HepG2 (cell line): ENCODE data around the gene RPS6KC1. TPM values are rescaled to one million over a fixed set of nuclear protein-coding genes. Genes with fewer than 3 reads are reported as not detected.

Experiments
- ATAC-seq: fragments of 200-7000 bp; cut with Tn5 transposase; 3 replicates; pipeline ENCODE4 v1.9.1; 2020; ENCODE audit warnings: mild to moderate bottlenecking, moderate library complexity
- BruUV-seq: library from RNA; stranded (reverse); fragments of 400-500 nt; replicated peaks from 2 replicates; lab custom pipeline; 2021; lab: Mats Ljungman, UMichigan
- CTCF ChIA-PET: fragments of 300-600 bp; formaldehyde crosslinking; extraction: SDS; loops from one replicate; lab custom pipeline; 2021; ENCODE audit warnings: low total read pairs, inconsistent platforms, low intra/inter-chr PET ratio; lab: Yijun Ruan, JAX
- POLR2A ChIA-PET: fragments of 350-600 bp; sonication (Branson Sonifier 250); formaldehyde crosslinking; loops from one replicate; lab custom pipeline; 2020; ENCODE audit warnings: antibody characterized with exemption, inconsistent platforms; lab: Yijun Ruan, JAX
- DNase-seq: peaks from one replicate; pipeline ENCODE4 v3.0.0-alpha.2; 2015; ENCODE audit warnings: low spot score
- FAIRE-seq: peaks from 3 replicates; lab custom pipeline; 2011; peaks lifted over from hg19 to GRCh38; lab: Jason Lieb, UNC
- H2AFZ ChIP-seq: one replicate; pipeline ENCODE4 v1.6.1; 2011; ENCODE audit warnings: low read length, inconsistent platforms
- H3K27ac ChIP-seq: fragments of 300-600 bp; 3 replicates; pipeline ENCODE4 v1.8.0; 2011; ENCODE audit warnings: mixed run types, mild to moderate bottlenecking, mixed read lengths, low read length, inconsistent platforms; ENCODE audit not compliant: insufficient read depth; ENCODE audit errors: extremely low read length
- H3K27me3 ChIP-seq, 2 experiments: fragments of 200-600 bp in 1 of 2; 2 replicates in 1 of 2; 3 replicates in 1 of 2; pipeline versions ENCODE4 v1.6.0 to v1.8.0; 2011; ENCODE audit warnings: low read length in 2 of 2, mild to moderate bottlenecking in 2 of 2, moderate library complexity in 2 of 2, inconsistent platforms in 1 of 2; ENCODE audit not compliant: insufficient read depth in 2 of 2, control insufficient read depth in 1 of 2
- H3K36me3 ChIP-seq, 2 experiments: fragments of 200-600 bp in 1 of 2; replicated peaks in 1 of 2; 2 replicates in 1 of 2; 3 replicates in 1 of 2; pipeline versions ENCODE4 v1.5.1 to v1.8.0; 2011; ENCODE audit warnings: low read length in 2 of 2, inconsistent platforms in 1 of 2; ENCODE audit not compliant: insufficient read depth in 2 of 2, control insufficient read depth in 1 of 2
- H3K4me1 ChIP-seq: 2 replicates; pipeline ENCODE4 v1.5.1; 2012; ENCODE audit warnings: low read length, inconsistent platforms; ENCODE audit not compliant: insufficient read depth
- H3K4me2 ChIP-seq: 2 replicates; pipeline ENCODE4 v1.6.0; 2011; ENCODE audit warnings: low read depth, low read length, inconsistent platforms
- H3K4me3 ChIP-seq, 3 experiments: fragments of 200-600 bp in 1 of 3; sonication (generic), shearing (Covaris generic) in 1 of 3; replicated peaks in 1 of 3; 2 replicates each; pipeline ENCODE4 v1.5.1; 2011 to 2016; ENCODE audit warnings: low read length in 3 of 3, inconsistent platforms in 2 of 3, low read depth in 2 of 3, mild to moderate bottlenecking in 2 of 3, control low read depth in 1 of 3, mixed read lengths in 1 of 3; ENCODE audit not compliant: insufficient read depth in 1 of 3
- H3K79me2 ChIP-seq: one replicate; pipeline ENCODE4 v1.6.1; 2011; ENCODE audit warnings: low read length, inconsistent platforms; ENCODE audit not compliant: insufficient read depth
- H3K9ac ChIP-seq: 2 replicates; pipeline ENCODE4 v1.6.0; 2011; ENCODE audit warnings: mild to moderate bottlenecking, low read depth, low read length, inconsistent platforms; ENCODE audit not compliant: insufficient read depth
- H3K9me3 ChIP-seq: 2 replicates; pipeline ENCODE4 v1.5.1; 2012; ENCODE audit warnings: mild to moderate bottlenecking, low read length
- H4K20me1 ChIP-seq: 2 replicates; pipeline ENCODE4 v1.6.0; 2011; ENCODE audit warnings: inconsistent platforms, mild to moderate bottlenecking, low read length, moderate library complexity; ENCODE audit not compliant: insufficient read depth
- CBX2 ChIP-seq, 2 experiments: fragments of 200-600 bp in 1 of 2; sonication (generic); formaldehyde crosslinking in 1 of 2; IDR thresholded peaks; 2 replicates each; pipeline versions ENCODE4 v1.7.0 to v1.8.1; 2018 to 2022; ENCODE audit warnings: low read depth in 2 of 2, low read length in 1 of 2, mild to moderate bottlenecking in 1 of 2, missing genetic modification reagents in 1 of 2
- CCAR2 ChIP-seq: fragments of 200-400 bp; formaldehyde crosslinking; optimal IDR thresholded peaks from 2 replicates; pipeline ENCODE3; 2018; ENCODE audit warnings: low read depth, mild to moderate bottlenecking, low read length, moderate library complexity
- KMT2B ChIP-seq: IDR thresholded peaks from 2 replicates; pipeline ENCODE4 v1.6.1; 2016; ENCODE audit warnings: missing genetic modification reagents, missing compliant biosample characterization
- NR2C2 ChIP-seq: sonication (generic); formaldehyde crosslinking; IDR thresholded peaks from 2 replicates; pipeline ENCODE4 v1.4.0; 2020; ENCODE audit warnings: missing genetic modification reagents, mild to moderate bottlenecking, moderate library complexity, borderline replicate concordance
- SP5 ChIP-seq: IDR thresholded peaks from 2 replicates; pipeline ENCODE4 v1.6.1; 2016; ENCODE audit warnings: low read depth, borderline replicate concordance
- UBTF ChIP-seq: sonication (generic); formaldehyde crosslinking; IDR thresholded peaks from 2 replicates; pipeline ENCODE4 v1.4.0; 2020; ENCODE audit warnings: mild to moderate bottlenecking, missing genetic modification reagents
- ZBTB40 ChIP-seq, 2 experiments: fragments of 450-650 bp in 1 of 2; sonication (generic) in 1 of 2; formaldehyde crosslinking in 1 of 2; IDR thresholded peaks; 2 replicates each; pipeline versions ENCODE4 v1.6.1 to v1.8.0; 2016 to 2022; ENCODE audit warnings: antibody characterized with exemption in 1 of 2, mild to moderate bottlenecking in 1 of 2, missing genetic modification reagents in 1 of 2
- ZC3H13 ChIP-seq: sonication (generic); formaldehyde crosslinking; IDR thresholded peaks from 2 replicates; pipeline ENCODE4 v1.8.1; 2023; ENCODE audit warnings: mild to moderate bottlenecking, missing genetic modification reagents, moderate library complexity
- ZNF747 ChIP-seq: sonication (generic); formaldehyde crosslinking; IDR thresholded peaks from 2 replicates; pipeline ENCODE4 v1.8.1; 2023; ENCODE audit warnings: missing genetic modification reagents, mild to moderate bottlenecking, borderline replicate concordance
- WGBS: methylation state at CpG from one replicate; pipeline ENCODE4 v1.1.6; 2017; ENCODE audit warnings: low lambda C conversion rate; 5-methylcytosine and 5-hydroxymethylcytosine counted together
- in situ Hi-C: cut with HindIII; loops from 2 replicates; pipeline ENCODE4 v1.10.0; 2017; ENCODE audit warnings: low pct_unique_long_range_greater_than_20kb; ENCODE audit not compliant: extremely low pct_ligation_motif_present
- intact Hi-C: fragments of 100-400 bp; cut with micrococcal nuclease; formaldehyde crosslinking; loops from one replicate; pipeline ENCODE4 v1.10.0; 2022; ENCODE audit not compliant: unreplicated experiment
- polyA plus RNA-seq, 8 experiments: library from polyadenylated mRNA; depleted of rRNA in 3 of 8; stranded (reverse) in 7 of 8; unstranded in 1 of 8; fragments of >200 nt; fragmentation: Illumina TruSeq in 4 of 8; extraction: Trizol in 4 of 8; gene quantifications; 2 replicates each; pipeline versions ENCODE4 v1.2.1 to v1.2.3, GENCODE V29; 2011 to 2016; ENCODE audit warnings: low read depth in 4 of 8, missing spikeins in 1 of 8, mixed read lengths in 1 of 8; ENCODE audit not compliant: insufficient read depth in 1 of 8
- total RNA-seq, 5 experiments: library from RNA; depleted of rRNA; stranded (reverse); fragments of >200 nt; fragmentation: Illumina TruSeq; extraction: Trizol; gene quantifications; 2 replicates each; pipeline ENCODE4 v1.2.3, GENCODE V29; 2016; ENCODE audit warnings: low read depth in 1 of 5

RPS6KC1 gene
- total and polyA plus RNA-seq, 2 of the 13 experiments (the other 11 are each of a cell fraction or from before 2014, with no cell fraction given): 11.0 to 25.2 TPM

GRCh38 chr1:213015099-213016050 is 35.7 kb upstream of the RPS6KC1 start, which contains the start of gene ANGEL2:
TSS of gene ANGEL2 (minus strand) at chr1:213015867. CDS start at chr1:213015671, 196 bp downstream.
- FAIRE-seq (peak; percentile 81), ATAC-seq (peak; percentile 95), DNase-seq (peak; percentile 95)
- H4K20me1 ChIP-seq: no peaks in the 10 kb centered on the region
- H3K4me3 ChIP-seq: peak within 1 kb of the TSS; percentile 62 to 94 (median 91)
- peak within 1 kb of the TSS; percentile 94 for H2AFZ ChIP-seq
- H3K9ac ChIP-seq: peak within 1 kb of the TSS; percentile 84
- peak within 1 kb of the TSS; percentile 78 for H3K4me2 ChIP-seq
- in situ Hi-C loops: no loop called here
- 2% methylated on average over 43 of the region's 66 CpGs for WGBS
- ChIA-PET CTCF (no interaction called here), POLR2A (interaction anchor here (1.4 kb wide), 1 partner anchor 36 kb away, joined by 3 read pairs; the partner anchor contains the start of gene RPS6KC1)
- peaks cover 3 to 19% of the 10 kb centered on the region in 2 experiments; a peak in 3 of 5 replicates for H3K36me3 ChIP-seq
- no peaks in the 10 kb centered on the region for H3K9me3 ChIP-seq
- intact Hi-C loops: loop anchor here (5.0 kb wide), 1 partner anchor 37 kb away; the partner anchor contains the start of gene RPS6KC1
- H3K27ac ChIP-seq: peak within 1 kb of the TSS; percentile 89
- peaks cover 32% of the 10 kb centered on the region for H3K4me1 ChIP-seq
- no peaks in the 10 kb centered on the region; a peak in 1 of 5 replicates for H3K27me3 ChIP-seq
- peaks cover 29% of the 10 kb centered on the region for H3K79me2 ChIP-seq
- BruUV-seq: TSS peak; percentile 85
- TF ChIP-seq NR2C2 (CRISPR knock-in tag) (peak; percentile 93), CBX2 (IDR thresholded peaks at IDR 0.05; ENCODE audit: low read depth, low read length) (no peak), CBX2 (CRISPR knock-in tag; IDR thresholded peaks at IDR 0.05; ENCODE audit: low read depth) (no peak), SP5 (no peak; the same call in 1 of the 2 replicates), ZNF747 (no peak; the same call in 1 of the 2 replicates), UBTF (CRISPR knock-in tag) (peak; percentile 97), KMT2B (CRISPR knock-in tag) (peak; percentile 69), ZBTB40 (IDR thresholded peaks at IDR 0.05) (no peak), ZBTB40 (CRISPR knock-in tag; IDR thresholded peaks at IDR 0.05) (no peak), CCAR2 (no peak), ZC3H13 (CRISPR knock-in tag) (no peak)
